Stimulated activated CD4-positive, alpha-beta T cell treated with anti-CD3 and anti-CD28 coated beads, Interleukin-15, amount 100 ng/mL, for 48 hours (primary cell): ENCODE measurements around the gene NCEH1.
"Not testable (repeated sequence)": the region's sequence is repeated elsewhere in the genome, so short reads cannot be mapped to it uniquely, and the experiment has no call there.

Source experiments
- DNase-seq, 2 donors: peaks; one replicate each; pipeline ENCODE4 v3.0.0-alpha.2; 2020; ENCODE audit warnings: low read depth in 2 of 2

Gene NCEH1

GRCh38 chr3:172710664-172711453 lies at the start of gene NCEH1:
Gene NCEH1, minus strand, starts transcription at chr3:172711067. Its CDS starts 83 bp downstream, at chr3:172710984.
- DNase-seq = peak; percentile 59 to 67

GRCh38 chr3:172760416-172760815 lies 49.5 kb upstream of the NCEH1 start:
- DNase-seq = not testable (repeated sequence)

GRCh38 chr3:172753125-172753524 lies 42.3 kb upstream of the NCEH1 start:
- DNase-seq = no peak

- DNase-seq = no peak
These were observed 41.8 kb upstream of the NCEH1 start for GRCh38 chr3:172752651-172753050.

- DNase-seq = peak in 1 of 2 donors; percentile 1
These were observed 40.4 kb upstream of the NCEH1 start for GRCh38 chr3:172751175-172751704.

GRCh38 chr3:172750368-172751174 lies 39.7 kb upstream of the NCEH1 start, which contains the start of gene ECT2:
Gene ECT2, plus strand, starts transcription at chr3:172750726. Its CDS starts 3,805 bp downstream, at chr3:172754531.
- DNase-seq = peak; percentile 96 to 97

- DNase-seq = no peak
These were observed 39.2 kb upstream of the NCEH1 start for GRCh38 chr3:172750069-172750367.

- no peak for DNase-seq
These were observed 38.5 kb upstream of the NCEH1 start for GRCh38 chr3:172749230-172749965.

GRCh38 chr3:172746475-172746874 lies 35.6 kb upstream of the NCEH1 start:
- DNase-seq = no peak

- DNase-seq = no peak
These were observed 28.6 kb upstream of the NCEH1 start for GRCh38 chr3:172739462-172739861.

GRCh38 chr3:172735014-172735413 lies 24.1 kb upstream of the NCEH1 start:
- no peak for DNase-seq

- no peak for DNase-seq
These were observed 15.5 kb upstream of the NCEH1 start for GRCh38 chr3:172726380-172726779.

GRCh38 chr3:172722536-172723040 lies 11.7 kb upstream of the NCEH1 start:
- DNase-seq = not testable (repeated sequence)

- no peak for DNase-seq
These were observed 6.7 kb upstream of the NCEH1 start for GRCh38 chr3:172717493-172718088.

GRCh38 chr3:172716476-172716875 lies 5.6 kb upstream of the NCEH1 start:
- no peak for DNase-seq

GRCh38 chr3:172713316-172713715 lies 2.4 kb upstream of the NCEH1 start:
- no peak for DNase-seq

GRCh38 chr3:172711454-172711795 lies 558 bp upstream of the NCEH1 start:
- no peak for DNase-seq

GRCh38 chr3:172709774-172710663 lies 848 bp downstream of the NCEH1 start:
- DNase-seq = peak in 1 of 2 donors; percentile 5

- no peak for DNase-seq
These were observed 1.7 kb downstream of the NCEH1 start for GRCh38 chr3:172708921-172709773.
